GM19240 (cell line): ENCODE data around the gene TMEM192.
"Not testable (repeated sequence)": the region's sequence is repeated elsewhere in the genome, so short reads cannot be mapped to it uniquely, and the experiment has no call there.

Experiments
- DNase-seq: peaks from one replicate; pipeline ENCODE4 v3.0.0; 2011; ENCODE audit warnings: low spot score; ENCODE audit not compliant: insufficient read length

The TMEM192 gene

DNA sequence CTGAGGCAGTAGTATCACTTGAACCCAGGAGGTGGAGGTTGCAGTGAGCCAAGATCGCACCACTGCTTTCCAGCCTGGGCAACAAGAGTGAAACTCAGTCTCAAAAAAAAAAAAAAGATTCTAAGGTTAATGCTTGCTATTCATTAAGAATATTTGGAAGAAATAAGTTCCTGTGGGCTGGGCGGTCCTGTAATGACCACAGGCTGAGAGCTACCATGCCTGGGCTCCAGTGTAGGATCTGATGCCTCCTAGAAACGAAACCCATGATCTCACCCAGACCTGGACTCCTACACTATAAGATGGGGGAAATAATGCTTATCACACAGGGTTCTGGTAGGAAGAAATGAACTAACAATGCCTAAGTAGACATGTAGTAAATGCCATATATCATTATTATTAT is 17.8 kb downstream of the TMEM192 start:
- DNase-seq: no peak

GRCh38 chr4:165092187-165092586 is 20.5 kb downstream of the TMEM192 start:
- not testable (repeated sequence) for DNase-seq

DNA sequence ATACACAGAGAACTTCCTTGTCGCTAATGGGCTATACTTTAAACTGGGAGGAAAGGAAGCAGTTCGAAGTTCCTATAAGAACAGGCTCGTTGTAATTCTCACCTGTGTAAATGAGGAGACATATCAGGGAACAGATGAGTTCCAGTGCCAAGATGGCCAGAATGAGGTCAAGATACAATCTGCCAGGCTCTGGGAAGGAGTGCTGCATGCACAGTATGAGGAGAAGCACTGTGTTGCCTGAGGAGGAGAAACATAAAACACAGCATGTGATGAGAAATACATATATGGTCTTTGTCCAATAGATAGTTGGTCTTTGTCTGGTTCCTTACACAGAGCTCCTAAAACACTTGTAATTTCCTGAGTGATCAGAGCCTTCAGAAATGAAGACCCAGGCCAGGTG is 24.3 kb downstream of the TMEM192 start:
- DNase-seq: no peak

- no peak for DNase-seq
Measured at GRCh38 chr4:165085946-165086345, 26.7 kb downstream of the TMEM192 start.

GRCh38 chr4:165084787-165085186 is 27.9 kb downstream of the TMEM192 start:
- not testable (repeated sequence) for DNase-seq

- DNase-seq: no peak
Measured at GRCh38 chr4:165079476-165079875, 33.2 kb downstream of the TMEM192 start.

GRCh38 chr4:165077034-165077578 is 35.6 kb downstream of the TMEM192 start:
- no peak for DNase-seq

- not testable (repeated sequence) for DNase-seq
Measured at GRCh38 chr4:165073346-165073745, 39.3 kb downstream of the TMEM192 start.

- no peak for DNase-seq
Measured at GRCh38 chr4:165070560-165070959, 42.1 kb downstream of the TMEM192 start.

DNA sequence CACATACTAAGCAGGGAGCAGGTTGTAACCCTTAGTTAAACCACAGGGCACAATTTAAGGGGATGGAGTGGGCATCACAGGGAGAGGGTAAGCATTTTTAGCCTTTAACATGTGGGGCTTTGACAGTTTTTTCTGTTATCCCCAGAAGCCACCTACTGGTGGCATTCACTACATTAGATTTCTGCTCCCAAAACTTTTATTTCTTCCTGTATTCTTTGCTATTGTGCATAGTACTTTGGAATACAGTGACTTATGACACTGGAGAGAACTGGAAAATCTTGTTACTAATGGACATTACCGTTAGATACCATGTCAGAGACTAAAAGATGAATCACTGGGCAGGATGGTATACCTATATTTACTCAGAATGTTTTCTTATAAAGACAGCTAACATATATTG is 51.7 kb downstream of the TMEM192 start:
- no peak for DNase-seq

- DNase-seq: no peak
Measured at GRCh38 chr4:165059386-165059785, 53.3 kb downstream of the TMEM192 start.

DNA sequence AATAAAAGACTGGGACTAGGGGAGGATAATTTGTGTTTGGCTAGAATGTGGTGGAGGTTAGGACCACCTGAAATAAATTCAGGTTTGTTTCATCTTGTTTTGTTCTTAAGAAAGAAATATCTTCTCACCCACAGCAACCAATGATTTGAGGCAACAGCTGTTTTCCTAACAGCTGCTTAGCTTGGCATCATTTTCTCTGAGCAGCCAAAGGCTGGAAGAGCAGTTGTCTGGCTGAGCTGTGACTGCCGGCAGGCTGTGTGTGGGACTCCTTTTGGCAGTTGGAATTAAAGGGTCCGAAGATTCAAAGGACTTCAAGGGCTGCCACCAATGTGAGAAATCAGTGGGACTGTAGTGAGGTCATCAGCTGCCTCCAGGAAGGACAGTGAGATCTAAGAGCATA is 54.0 kb downstream of the TMEM192 start:
- no peak for DNase-seq

DNA sequence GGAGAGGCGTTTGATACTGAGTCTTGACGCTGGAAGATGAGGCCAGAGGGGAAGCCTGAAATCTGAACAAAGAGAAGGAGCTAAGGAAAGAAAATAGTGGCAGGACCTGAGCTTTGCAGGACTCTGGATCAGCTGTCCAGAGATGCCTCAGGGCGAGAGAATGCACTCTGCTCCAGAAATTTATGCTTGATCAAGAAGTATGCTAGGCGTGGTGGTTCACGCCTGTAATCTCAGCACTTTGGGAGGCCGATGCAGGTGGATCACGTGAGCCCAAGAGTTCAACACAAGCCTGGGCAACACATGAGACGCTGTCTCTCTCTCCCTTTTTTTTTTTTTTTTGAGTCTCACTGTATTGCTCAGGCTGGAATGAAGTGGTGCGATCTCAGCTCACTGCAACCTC is 57.1 kb downstream of the TMEM192 start:
- no peak for DNase-seq

GRCh38 chr4:165053645-165054044 is 59.0 kb downstream of the TMEM192 start, which contains the start of gene TRIM75:
TRIM75 (plus strand) TSS chr4:165053866; CDS start chr4:165059148, 5,282 bp downstream.
- DNase-seq: no peak

GRCh38 chr4:165052627-165053026 is 60.0 kb downstream of the TMEM192 start:
- DNase-seq: no peak

GRCh38 chr4:165048170-165048569 is 64.5 kb downstream of the TMEM192 start:
- DNase-seq: no peak

DNA sequence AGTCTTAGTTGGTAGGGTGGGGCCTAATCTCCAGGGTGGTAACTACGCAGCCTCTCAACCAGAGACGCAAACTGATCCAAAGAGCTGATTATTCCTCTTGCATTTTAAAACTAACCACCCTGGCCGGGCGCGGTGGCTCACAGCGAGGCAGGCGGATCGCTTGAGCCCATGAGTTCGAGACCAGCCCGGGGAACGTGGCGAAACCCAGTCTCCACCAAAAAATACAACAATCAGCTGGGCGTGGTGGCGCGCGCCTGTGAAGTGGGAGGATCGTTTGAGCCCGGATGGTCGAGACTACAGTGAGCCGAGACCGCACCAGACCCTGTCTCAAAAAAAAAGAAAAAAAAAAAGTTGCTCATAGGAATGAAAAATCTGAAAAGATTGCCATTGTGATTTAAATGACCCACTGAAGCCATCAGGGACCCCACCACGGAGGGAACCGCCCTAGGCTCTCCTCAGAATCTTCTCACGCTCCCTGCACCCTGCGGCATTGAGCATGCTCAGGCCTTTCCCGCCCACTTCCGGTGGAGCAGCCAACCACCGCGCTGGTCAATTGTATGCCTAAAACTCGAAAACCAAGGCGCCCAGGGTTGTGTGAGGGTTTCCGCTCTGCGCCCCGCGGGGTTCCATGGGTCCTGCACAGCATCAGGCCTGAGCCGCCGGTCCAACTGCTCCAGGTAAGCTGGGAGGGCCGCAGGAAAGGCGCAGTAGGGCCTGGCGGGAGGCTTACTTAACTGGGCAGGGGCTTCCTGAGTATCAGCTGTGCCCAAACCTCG is 81.0 kb downstream of the TMEM192 start, which contains the start of gene TRIM60:
Gene TRIM60 (plus strand): TSS at position 564 of the 776 bp plus-strand sequence. CDS start 8,074 bp downstream, outside the sequence.
- DNase-seq: no peak

GRCh38 chr4:165027762-165028402 is 84.8 kb downstream of the TMEM192 start:
- no peak for DNase-seq

GRCh38 chr4:165025782-165026181 is 86.9 kb downstream of the TMEM192 start:
- not testable (repeated sequence) for DNase-seq
